HG03097 (cell line): ENCODE data around the gene RTN4R.
"Not testable (repeated sequence)": the region's sequence is repeated elsewhere in the genome, so short reads cannot be mapped to it uniquely, and the experiment has no call there.

Experiments
- ATAC-seq: cut with Tn5 transposase; IDR thresholded peaks from one replicate; pipeline ENCODE4 v1.9.1; 2021; ENCODE audit not compliant: unreplicated experiment, low FRiP score

RTN4R gene

GRCh38 chr22:20305894-20306645 is 38.0 kb upstream of the RTN4R start:
- ATAC-seq, result no peak

- ATAC-seq, result not testable (repeated sequence)
Observed at GRCh38 chr22:20305230-20305893, 37.2 kb upstream of the RTN4R start.

DNA sequence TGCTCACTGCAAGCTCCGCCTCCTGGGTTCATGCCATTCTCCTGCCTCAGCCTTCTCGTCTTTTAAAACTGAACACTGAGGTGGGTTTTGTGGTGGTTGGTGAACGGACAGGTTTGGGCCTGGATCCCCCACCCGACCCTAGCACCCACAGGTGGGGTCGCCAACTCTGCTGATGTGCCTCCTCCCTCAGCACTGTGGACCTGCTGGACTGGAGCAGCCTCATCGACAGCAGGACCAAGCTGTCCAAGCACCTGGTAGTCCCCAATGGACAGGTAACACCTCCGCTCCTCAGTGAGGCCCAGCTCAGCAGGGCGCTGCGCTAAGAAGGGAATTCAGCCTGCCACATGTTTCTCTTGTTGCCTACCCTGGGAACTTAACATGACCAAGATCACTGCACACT is 36.5 kb upstream of the RTN4R start:
- no peak for ATAC-seq

- ATAC-seq, result not testable (repeated sequence)
Observed at GRCh38 chr22:20303229-20303534, 35.1 kb upstream of the RTN4R start.

DNA sequence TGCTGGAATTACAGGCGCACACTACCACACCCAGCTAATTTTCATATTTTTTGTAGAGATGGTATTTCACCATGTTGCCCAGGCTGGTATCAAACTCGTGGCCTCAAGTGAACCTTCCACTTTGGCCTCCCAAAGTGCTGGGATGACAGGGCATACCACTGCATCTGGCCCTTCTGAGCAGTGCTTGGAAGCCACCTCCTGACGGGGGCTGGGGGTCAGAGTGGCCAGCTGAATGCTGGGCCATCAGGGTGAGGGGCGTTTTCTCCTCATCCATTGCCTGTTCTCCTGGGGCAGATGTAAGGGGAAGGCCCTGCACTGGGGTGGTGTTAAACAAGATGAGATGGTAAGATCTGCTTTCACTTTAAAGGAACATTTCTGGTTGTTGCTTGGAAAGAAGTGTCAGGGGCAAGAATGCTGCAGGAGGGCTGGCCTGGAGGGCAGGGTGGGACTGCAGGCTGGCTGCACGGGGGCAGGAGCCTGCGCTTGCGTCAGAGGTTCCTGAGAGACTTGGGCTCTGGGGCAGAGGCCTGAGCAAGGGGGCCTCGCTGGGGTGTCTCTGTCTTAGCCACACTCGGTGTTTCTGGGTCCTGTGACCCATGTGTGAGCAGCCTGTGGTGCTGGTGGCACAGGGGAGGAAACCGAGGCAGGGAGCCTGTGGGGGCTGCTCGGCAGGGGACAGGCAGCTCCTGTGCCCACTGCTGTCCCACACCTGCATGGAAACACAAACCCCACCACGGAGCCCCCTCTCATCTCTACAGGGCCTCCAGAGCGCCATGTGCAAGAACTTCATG is 34.5 kb upstream of the RTN4R start:
- ATAC-seq, result no peak

- no peak for ATAC-seq
Observed at GRCh38 chr22:20299746-20300136, 31.6 kb upstream of the RTN4R start.

- no peak for ATAC-seq
Observed at GRCh38 chr22:20298803-20299745, 31.0 kb upstream of the RTN4R start.

- ATAC-seq, result no peak
Observed at GRCh38 chr22:20298110-20298802, 30.1 kb upstream of the RTN4R start.

GRCh38 chr22:20297414-20298109 is 29.4 kb upstream of the RTN4R start:
- ATAC-seq, result no peak

DNA sequence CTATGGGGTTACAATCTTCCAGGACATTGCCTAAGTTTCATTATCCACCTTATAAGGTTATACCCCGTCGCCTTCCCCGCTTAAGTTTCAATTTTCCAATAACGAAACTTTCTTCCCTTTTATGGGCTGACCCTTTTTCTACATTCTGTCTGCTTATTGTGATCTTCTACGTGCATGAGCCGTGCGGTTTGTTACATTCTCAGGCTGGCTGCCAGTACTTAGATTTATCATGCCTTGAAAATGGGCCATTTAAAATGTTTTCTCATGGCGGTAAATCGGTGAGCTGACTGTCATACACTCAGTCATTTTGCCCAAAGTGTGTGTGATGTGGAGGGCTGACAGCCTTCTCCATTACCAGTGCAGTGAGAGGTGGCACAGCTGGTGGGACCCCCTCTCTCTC is 28.5 kb upstream of the RTN4R start:
- ATAC-seq, result no peak

GRCh38 chr22:20295262-20296064 is 27.3 kb upstream of the RTN4R start:
- ATAC-seq, result no peak

- ATAC-seq, result no peak
Observed at GRCh38 chr22:20292673-20293232, 24.6 kb upstream of the RTN4R start.

DNA sequence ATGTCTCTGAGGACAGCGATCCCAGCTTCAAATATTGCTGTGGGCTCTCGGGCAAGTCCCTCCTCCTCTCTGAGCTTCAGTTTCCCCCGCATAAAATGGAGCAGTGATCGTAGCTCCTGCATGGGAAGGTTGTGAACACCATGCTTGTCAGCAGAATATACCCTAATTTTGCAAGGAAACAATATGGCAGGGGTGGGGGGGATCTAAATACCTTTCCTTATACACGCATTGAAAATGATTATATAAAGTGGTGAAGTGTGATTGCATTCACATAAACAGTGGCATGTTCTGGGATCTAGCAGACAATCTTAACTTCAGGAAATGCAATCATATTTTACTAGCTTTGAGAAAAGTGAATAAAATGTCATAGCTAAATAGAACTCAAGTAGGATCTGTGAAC is 24.0 kb upstream of the RTN4R start:
- ATAC-seq, result no peak

DNA sequence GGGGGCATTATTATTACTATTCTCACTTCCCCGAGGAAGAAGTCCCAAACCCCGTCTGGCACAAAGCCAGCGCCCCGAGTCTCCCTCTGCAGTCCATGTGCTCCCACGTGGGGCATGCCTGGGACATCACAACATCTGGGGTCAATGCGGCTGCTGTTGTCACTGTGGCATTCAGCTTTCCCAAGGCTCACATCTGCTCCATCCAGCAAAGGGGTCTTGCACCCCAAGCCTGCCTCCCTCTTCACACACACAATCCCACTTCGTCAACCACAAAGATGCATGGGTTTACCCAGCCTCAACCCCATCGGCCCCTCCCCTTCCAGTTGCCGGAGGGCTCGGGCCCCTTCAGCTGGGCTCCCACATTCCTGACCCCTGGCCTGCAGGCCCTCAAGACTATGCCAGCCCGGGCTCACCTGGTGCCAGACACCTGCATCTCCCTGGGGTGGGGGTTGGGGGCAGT is 23.5 kb upstream of the RTN4R start:
- no peak for ATAC-seq

DNA sequence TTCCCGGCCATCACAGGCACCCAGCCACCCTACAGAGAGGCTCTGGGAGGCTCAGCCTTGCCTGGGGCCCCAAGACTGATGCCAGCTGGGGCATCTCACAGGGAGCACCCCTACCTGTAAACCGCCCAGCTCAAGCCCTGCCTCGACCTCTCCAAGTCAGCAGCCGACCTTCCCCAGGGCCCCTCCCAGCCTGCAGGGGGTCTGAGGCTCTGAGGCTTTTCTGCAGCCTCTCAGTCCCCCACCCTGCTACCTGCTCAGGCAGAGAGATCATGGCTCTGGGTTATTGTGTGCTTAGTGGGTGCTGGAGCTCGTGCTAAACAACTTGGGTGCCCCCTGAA is 23.1 kb upstream of the RTN4R start:
- ATAC-seq, result no peak

- ATAC-seq, result no peak
Observed at GRCh38 chr22:20290578-20291248, 22.6 kb upstream of the RTN4R start.

DNA sequence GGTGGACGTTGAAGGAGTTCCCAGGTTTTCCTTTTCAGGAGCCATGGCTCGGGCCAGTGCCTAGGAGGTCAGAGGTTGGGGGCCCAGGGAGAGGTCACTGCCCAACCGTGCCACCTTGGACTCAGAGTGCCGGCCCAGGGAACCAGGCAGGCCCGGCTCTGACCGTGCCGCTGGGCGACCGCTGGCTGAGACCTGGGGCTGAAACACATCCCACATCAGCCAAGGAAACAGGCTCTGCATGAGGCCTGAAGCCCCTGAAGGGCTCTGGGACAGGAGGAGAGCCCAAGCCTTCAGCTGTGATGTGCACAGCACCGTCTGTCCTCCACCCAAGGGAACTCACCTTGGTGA is 21.9 kb upstream of the RTN4R start:
- ATAC-seq, result no peak
